Glutamatergic neuron (in vitro differentiated cells): ENCODE data around the gene ARGLU1. TPM values are rescaled to one million over a fixed set of nuclear protein-coding genes. Genes with fewer than 3 reads are reported as not detected.
"Not testable (repeated sequence)": the region's sequence is repeated elsewhere in the genome, so short reads cannot be mapped to it uniquely, and the experiment has no call there.

ENCODE experiments used
- DNase-seq: peaks from one replicate; pipeline ENCODE4 v3.0.0; 2022
- H3K27ac Mint-ChIP-seq: one replicate; pipeline ENCODE4 v1.8.0; 2020; ENCODE audit warnings: mild to moderate bottlenecking, mixed read lengths, inconsistent platforms; ENCODE audit not compliant: unreplicated experiment
- H3K27me3 Mint-ChIP-seq: one replicate; pipeline ENCODE4 v1.8.0; 2020; ENCODE audit warnings: mild to moderate bottlenecking, moderate library complexity, mixed read lengths, inconsistent platforms; ENCODE audit not compliant: unreplicated experiment
- H3K36me3 Mint-ChIP-seq: one replicate; pipeline ENCODE4 v1.8.0; 2020; ENCODE audit warnings: mild to moderate bottlenecking, mixed read lengths, inconsistent platforms; ENCODE audit not compliant: unreplicated experiment
- H3K4me1 Mint-ChIP-seq: one replicate; pipeline ENCODE4 v1.8.0; 2020; ENCODE audit warnings: mild to moderate bottlenecking, low read depth, mixed read lengths, inconsistent platforms; ENCODE audit not compliant: unreplicated experiment
- H3K4me3 Mint-ChIP-seq: one replicate; pipeline ENCODE4 v1.8.0; 2020; ENCODE audit warnings: mild to moderate bottlenecking, mixed read lengths, inconsistent platforms; ENCODE audit not compliant: unreplicated experiment
- H3K9me3 Mint-ChIP-seq: one replicate; pipeline ENCODE4 v1.8.0; 2020; ENCODE audit warnings: mild to moderate bottlenecking, moderate library complexity, mixed read lengths, inconsistent platforms; ENCODE audit not compliant: unreplicated experiment
- total RNA-seq: library from RNA; stranded (reverse); fragmentation: NEBNext Ultra II Directional; extraction: Animal tissue kit (Norgen Biotek cat#: 25700); gene quantifications from one replicate; pipeline ENCODE4 v1.2.1, GENCODE V29; 2021; ENCODE audit not compliant: unreplicated experiment
- TF ChIP-seq, protein P1 (sequence below): fragments of 200-600 bp; sonication (generic); IDR thresholded peaks from one replicate; pipeline ENCODE4 v1.5.0; 2021; ENCODE audit not compliant: partially characterized antibody, unreplicated experiment

ARGLU1 gene
- total RNA-seq, 1 donor from 2014 or later = 129 TPM

GRCh38 chr13:106601489-106601888 lies 33.6 kb upstream of the ARGLU1 start:
- Mint-ChIP-seq H3K27me3 (no peaks in the 10 kb centered on the region), H3K4me1 (peaks cover 6% of the 10 kb centered on the region), H3K4me3 (no peak overlapping the region), H3K9me3 (peaks cover 2% of the 10 kb centered on the region), H3K27ac (no peak overlapping the region), H3K36me3 (no peaks in the 10 kb centered on the region)
- TF ChIP-seq, protein P1, sequence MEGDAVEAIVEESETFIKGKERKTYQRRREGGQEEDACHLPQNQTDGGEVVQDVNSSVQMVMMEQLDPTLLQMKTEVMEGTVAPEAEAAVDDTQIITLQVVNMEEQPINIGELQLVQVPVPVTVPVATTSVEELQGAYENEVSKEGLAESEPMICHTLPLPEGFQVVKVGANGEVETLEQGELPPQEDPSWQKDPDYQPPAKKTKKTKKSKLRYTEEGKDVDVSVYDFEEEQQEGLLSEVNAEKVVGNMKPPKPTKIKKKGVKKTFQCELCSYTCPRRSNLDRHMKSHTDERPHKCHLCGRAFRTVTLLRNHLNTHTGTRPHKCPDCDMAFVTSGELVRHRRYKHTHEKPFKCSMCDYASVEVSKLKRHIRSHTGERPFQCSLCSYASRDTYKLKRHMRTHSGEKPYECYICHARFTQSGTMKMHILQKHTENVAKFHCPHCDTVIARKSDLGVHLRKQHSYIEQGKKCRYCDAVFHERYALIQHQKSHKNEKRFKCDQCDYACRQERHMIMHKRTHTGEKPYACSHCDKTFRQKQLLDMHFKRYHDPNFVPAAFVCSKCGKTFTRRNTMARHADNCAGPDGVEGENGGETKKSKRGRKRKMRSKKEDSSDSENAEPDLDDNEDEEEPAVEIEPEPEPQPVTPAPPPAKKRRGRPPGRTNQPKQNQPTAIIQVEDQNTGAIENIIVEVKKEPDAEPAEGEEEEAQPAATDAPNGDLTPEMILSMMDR = no peak
- DNase-seq = no peak

DNA sequence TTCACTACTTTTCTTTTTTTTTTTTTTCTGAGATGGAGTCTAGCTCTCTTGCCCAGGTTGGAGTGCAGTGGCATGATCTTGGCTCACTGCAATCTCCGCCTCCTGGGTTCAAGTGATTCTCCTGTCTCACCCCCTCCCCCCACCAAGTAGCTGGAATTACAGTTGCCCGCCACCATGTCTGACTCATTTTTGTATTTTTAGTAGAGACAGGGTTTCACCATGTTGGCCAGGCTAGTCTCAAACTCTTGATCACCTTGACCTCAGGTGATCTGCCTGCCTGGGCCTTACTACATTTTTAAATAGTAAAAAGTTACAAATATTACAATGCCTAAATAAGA lies 32.8 kb upstream of the ARGLU1 start:
- DNase-seq, H3K27ac Mint-ChIP-seq, H3K9me3 Mint-ChIP-seq, H3K27me3 Mint-ChIP-seq, H3K36me3 Mint-ChIP-seq, H3K4me3 Mint-ChIP-seq: not testable (repeated sequence)
- H3K4me1 Mint-ChIP-seq = peaks cover 11% of the 10 kb centered on the region

GRCh38 chr13:106599875-106600797 lies 32.2 kb upstream of the ARGLU1 start:
- H3K4me3 Mint-ChIP-seq = no peak overlapping the region
- peaks cover 3% of the 10 kb centered on the region for H3K27me3 Mint-ChIP-seq
- DNase-seq = no peak
- TF ChIP-seq, protein P1 = no peak
- no peak overlapping the region for H3K27ac Mint-ChIP-seq
- H3K9me3 Mint-ChIP-seq = peaks cover 5% of the 10 kb centered on the region
- no peaks in the 10 kb centered on the region for H3K36me3 Mint-ChIP-seq
- peaks cover 13% of the 10 kb centered on the region for H3K4me1 Mint-ChIP-seq

GRCh38 chr13:106597749-106598395 lies 29.9 kb upstream of the ARGLU1 start:
- Mint-ChIP-seq H3K36me3 (no peaks in the 10 kb centered on the region), H3K4me3 (no peak overlapping the region), H3K4me1 (peaks cover 13% of the 10 kb centered on the region), H3K9me3 (peaks cover 5% of the 10 kb centered on the region), H3K27me3 (peaks cover 3% of the 10 kb centered on the region), H3K27ac (no peak overlapping the region)
- TF ChIP-seq, protein P1 = no peak
- no peak for DNase-seq

- Mint-ChIP-seq H3K27ac (no peak overlapping the region), H3K9me3 (peaks cover 5% of the 10 kb centered on the region), H3K4me1 (peaks cover 13% of the 10 kb centered on the region), H3K27me3 (peaks cover 3% of the 10 kb centered on the region), H3K4me3 (no peak overlapping the region), H3K36me3 (no peaks in the 10 kb centered on the region)
- DNase-seq = peak; percentile 36
- TF ChIP-seq, protein P1 = no peak
These were observed 29.2 kb upstream of the ARGLU1 start for GRCh38 chr13:106597186-106597585.
